ENCODE results near the gene TRIO.

TRIO gene

DNA sequence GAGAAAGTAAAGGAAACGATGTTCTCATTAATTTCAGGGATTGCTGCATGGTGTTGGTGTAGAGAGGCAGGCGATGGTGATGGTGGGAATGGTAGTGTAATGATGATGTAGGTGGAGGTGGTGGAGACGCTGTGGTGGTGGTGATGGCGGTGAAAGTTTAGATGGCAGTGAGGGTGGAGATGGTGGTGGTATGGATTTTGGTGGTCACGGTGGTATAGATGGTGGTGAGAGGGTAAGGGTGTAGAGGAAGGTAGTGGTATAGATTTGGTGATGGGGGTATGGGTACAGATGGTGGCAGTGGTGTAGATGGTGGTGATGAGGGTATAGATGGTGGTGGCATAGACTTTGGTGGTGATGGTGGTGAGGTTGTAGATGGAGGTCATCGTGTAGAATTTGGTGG, 259.3 kb downstream of the TRIO start:
- no peak for ATAC-seq

DNA sequence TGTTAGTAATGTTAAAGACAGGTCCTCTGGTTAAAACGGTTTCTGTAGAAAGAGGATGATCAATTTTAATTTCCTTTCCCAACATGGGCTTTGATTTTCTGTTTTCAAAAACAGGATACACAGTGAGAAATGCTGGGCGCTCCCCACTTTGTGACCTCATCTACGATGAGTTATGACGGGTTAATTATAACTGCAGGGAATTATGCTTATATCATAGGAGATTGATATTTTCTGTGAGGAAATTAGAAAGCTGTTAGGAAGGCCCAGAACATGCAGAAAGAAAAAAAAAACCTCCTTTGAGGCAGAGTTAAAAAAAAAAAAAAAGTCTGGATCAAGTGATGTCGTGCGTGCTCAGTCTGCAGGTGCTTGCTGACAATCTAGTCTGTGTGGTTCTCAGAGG, 261.6 kb downstream of the TRIO start:
- no peak for ATAC-seq

DNA sequence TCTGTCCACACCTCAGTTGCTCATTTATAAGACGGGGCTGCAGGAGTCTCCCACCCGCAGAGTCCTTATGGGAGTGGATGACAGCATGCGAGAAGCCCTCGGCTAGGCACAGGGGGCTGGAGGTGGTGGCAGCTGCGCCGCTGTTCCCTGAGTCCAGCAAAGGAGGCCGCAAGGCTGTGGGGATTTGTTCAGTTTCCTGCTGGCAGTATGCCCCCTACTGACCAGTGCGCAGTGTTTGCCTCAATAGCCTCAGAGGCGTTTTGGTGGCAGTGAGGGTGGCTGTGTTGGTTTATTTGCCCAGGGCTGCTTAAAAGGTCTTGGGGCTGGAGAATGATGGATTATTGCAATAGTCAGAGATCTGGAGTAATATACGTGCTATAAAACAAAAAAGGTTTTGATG, 262.1 kb downstream of the TRIO start:
- ATAC-seq, result no peak

DNA sequence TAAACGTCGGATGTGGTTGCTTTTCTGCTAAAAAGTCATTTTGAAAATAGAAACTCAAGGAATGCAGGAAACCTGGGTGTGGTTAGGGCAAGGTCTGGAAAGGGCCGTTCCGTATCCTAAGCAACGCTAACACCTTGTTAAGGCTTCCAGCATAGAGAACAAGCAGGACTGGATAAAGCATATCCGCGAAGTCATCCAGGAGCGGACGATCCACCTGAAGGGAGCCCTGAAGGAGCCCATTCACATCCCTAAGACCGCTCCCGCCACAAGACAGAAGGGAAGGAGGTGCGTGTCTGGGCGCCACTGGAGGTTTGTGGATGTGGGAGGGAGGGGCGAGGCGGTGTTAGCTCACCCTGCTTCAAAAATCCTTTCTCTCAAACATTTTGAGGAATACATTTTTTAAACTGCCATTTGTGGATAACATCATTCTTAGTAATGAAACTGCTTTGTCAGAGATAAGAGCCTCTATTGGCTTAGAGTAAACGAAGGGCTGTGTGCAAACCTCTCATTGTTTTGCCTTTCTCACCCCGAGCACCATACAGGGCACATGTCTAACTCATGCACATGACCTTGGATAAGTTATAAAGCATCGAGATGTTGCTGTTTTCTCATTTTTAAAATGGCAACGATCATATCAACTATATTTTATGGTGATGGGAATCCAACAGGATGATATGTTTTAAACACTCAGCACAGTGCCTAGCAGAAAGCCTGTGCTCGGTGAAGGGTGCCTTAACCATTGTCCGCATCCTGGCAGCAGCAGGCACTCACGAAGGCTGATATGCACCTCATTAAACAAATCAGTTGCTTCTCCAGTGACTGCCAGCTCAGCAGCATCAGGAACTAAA, 262.8 kb downstream of the TRIO start:
- no peak for ATAC-seq

DNA sequence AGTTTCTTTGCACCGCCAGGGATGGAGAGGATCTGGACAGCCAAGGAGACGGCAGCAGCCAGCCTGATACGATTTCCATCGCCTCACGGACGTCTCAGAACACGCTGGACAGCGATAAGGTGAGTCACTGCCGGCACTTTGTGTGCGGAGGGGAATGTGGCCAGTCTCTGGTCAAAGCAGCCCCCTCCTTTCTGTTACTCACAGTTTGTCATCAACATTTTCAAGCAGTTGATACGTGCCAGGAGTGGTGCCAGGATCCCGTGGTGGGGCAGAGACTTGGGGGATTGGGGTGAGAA, 263.4 kb downstream of the TRIO start:
- no peak for ATAC-seq

DNA sequence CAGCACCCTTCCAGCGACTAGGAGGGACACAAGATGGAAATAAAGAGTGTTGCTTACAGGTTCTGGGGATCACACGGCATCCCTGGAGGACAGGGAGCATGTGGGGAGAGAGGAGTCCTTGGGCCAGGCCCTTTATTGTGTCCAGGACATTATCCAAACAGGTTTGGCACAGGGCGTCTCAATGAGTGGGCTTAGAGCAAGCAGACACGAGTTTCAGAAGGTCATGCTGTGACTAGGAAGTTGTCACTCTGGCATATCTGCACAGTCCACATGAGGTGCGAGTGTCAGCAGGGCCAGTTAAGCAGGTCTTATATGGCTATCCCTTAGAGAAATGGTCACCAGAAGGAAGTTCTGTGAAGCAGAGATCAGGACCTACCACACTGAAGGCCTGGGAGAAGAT, 263.9 kb downstream of the TRIO start:
- no peak for ATAC-seq

DNA sequence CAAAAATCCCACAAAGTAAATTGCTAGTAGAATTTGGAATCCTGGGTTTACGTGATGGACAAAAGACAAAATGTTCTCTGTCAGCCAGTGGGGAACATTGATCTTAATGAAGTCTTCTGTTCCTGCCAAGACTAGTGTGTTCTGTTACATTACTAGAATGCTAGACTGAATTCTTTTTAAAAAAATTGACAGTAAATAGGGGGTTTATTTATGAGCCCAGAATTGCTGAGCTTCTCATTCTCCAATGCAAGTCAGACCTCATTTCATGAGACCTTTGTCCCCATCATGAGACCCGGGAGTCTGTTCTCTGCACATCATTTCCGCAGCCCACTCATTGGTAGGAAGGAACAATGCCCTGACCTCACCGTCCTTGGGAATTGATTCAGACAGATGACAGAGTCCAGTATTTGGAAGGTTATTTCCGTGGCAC, 264.6 kb downstream of the TRIO start:
- no peak for ATAC-seq

DNA sequence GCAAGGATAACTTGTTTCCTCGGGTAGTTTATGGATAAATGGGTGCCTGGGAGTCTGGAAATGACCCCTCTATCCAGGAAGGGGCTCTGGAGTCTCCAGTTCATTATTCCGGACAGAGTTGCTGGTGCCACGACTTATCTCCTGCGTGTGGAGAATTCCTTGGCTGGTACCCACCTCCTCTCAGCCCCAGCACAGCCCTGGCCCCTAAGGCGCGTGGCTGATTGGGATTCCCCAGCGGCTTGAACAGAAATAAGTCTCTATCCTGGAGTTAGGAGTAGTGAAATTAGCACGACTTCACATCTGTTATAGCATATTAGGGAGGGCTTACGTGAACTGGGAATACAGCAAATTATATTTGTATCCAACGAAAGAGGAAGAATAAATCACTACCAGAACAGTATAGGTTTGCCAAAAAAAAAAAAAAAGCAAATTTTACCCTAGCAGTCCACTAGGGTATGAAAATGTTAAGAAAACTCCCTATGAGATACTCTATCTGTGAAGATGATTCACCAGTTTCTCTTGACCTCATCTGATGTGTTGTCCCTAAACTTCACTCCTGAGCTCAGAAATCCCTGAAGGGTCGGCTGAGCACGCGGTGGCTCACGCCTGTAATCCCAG, 265.9 kb downstream of the TRIO start:
- ATAC-seq, result no peak

DNA sequence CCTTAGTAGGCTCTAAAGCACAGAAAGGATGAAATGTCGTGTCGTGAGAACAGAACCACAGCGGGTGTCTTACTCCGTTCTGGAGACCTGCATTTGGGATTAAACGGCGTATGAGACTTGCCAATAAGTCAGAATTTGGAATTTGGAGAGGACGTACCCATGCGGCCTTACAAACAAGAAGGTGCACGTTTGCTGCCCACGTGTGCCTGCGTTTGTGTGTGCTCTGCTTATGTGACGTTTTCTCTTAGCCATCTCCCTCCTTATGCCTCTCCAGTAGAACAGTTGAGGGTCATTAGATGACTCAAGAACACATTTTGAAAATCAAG, 266.9 kb downstream of the TRIO start:
- ATAC-seq, result no peak

DNA sequence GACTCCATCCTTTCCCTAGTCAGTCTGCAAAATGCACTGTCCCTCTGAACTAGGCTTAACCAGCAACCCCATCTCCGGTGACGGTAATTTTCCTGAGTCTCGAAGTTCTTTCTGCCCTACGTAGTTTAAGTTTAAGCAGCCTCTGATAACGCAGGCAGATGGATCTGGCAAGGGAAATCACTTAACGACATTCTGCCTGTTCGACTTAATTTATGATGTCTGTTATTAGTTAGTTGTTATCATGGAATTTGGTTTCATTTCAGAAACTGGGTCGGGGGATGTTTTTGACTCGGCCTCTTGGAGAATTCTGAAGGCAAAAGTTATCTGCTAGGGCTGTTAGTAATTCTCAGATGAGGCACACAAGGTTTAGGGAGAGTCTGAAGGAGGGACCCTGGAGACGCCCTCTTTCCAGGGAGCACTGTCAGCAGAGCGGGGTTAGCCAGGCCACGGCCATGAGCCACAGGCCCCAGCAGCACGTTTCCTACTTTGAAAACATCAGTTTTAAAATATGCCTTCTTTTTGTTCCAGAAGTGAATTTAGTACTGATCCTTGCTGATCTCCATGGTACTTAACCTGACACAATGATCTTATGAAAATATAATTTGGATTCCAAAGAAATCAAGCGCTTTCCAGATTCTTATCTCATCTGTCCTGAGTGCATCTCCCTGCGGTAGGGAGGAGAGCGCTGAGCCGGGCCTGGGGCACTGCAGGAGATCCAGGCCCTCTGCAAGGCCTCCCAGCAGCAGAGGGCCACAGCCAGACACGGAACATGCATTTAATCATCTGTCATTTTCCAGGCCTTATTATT, 267.5 kb downstream of the TRIO start:
- no peak for ATAC-seq

DNA sequence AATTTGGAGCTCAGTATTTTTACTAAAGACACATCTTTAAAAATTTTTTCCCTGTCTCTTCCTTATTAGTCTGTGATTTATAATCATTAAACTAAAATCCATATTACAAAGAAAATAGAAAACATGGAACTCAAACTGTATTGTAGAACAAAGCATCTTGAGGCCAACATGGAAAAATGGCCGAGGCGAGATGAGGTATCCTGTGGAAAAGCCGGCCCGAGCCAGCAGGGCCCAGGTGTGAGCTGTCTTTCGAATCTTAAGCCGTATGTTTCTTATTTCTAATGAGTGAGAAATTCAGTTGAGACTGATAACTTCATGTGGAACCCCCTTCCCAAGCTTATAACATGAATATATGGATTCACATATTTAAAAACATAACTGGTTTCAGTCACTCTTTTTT, 268.1 kb downstream of the TRIO start:
- ATAC-seq, result no peak

DNA sequence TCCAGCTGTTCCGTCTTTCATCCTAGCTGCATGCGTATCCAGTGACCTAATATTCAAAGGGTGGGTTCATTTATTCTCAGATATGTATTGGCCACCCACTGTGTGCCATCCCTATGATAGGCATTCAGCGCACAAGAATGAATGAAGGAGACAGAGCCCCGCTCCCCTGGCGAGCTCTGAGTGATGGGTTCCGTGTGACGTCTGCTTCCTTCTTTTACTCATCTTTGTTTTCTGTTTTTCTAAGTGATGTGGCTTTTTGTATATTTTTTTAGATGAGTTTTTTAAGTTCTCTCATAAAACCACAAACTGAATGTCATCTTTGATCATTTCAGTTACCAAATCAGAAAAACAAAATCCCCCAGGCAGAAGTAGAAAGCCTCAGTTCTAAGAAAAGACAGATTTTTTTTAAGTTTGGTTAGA, 270.2 kb downstream of the TRIO start:
- peak; percentile 38 to 52 for ATAC-seq

DNA sequence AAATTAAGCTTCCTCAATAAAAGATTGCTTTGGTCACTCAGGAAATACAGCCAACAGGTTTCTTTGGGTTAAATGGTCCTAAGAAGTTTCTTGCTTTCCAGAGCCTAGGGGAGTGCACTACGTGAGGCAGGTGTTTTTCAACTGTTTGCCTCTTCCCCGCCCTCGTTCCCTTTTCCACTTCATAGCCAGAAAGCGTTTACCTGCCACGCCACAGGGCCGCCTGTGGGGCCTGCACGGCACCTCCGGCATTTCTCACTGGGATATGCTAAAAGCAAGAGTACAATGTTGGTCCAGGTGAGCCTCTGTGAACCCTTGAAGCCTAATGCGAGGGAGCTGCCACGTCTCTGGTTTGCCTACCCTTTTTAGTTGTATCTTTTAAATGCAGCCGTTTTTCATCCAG, 270.9 kb downstream of the TRIO start:
- ATAC-seq, result no peak

DNA sequence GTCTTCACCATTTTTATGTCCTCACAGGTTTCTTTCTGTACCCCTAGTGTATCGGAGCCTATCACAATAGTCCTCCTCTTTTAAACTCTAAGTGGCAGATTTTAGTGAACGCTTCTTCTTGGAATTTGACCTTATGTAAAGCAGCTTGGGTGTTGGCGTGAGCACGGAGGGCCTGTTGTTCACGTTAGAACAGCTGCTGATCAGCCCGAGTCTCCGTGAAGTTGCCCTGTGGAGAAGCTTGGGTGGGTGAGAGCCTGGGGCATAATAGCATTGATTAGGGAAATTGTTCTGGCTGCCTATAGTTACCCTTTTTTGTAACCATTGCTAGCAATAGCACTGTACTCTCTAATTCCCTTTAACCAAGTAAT, 271.5 kb downstream of the TRIO start:
- ATAC-seq, result no peak

DNA sequence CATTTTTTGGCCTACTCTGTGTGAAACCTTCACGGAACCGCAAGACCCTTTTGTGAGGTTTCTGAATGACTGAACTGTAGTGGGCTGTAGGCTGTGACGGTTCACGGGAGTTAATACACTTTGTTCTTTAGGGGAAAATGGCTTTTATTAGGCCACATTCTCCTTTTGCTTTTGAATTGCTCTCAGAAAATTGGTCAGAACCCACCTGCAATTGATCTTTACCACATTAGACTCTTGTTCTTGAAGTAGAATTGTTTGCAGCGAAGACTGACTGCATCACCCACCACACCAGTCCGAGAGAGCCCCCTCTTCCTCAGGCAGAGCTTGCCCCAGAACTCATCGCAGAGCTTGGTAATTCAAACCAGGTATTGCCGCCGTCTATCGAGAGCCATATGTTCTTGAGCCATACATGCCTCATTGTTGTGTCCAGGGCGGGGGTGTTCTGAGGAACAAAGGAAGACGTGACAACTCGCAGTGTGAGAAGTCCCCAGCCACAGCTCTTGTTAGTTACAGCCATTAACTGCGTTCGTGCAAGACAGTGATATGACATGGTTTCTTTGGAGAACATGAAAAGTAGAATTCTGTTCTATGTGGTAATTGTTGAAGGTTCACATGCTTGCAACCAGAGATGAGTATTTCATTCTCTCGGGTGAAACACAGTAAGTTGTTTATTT, 272.0 kb downstream of the TRIO start:
- ATAC-seq, result peak; percentile 65 to 67

DNA sequence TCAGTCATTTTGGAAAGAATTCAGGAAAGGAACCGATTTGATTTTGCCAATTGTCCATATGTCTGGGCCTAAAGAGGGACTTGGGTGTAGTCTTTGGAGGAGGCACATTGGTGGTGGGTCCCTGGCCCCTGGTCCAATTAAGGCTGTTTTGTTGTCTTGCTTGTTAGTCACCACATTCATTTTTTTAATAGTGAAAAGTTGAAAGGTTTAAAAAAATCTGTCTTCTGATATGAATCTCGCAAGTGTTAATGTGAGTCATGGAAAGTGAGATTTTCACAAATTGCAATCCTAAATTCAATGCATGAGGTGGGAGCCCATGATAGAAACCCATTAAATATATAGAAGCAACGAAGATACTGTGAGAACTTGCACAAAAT, 272.5 kb downstream of the TRIO start:
- peak; percentile 40 to 42 for ATAC-seq

DNA sequence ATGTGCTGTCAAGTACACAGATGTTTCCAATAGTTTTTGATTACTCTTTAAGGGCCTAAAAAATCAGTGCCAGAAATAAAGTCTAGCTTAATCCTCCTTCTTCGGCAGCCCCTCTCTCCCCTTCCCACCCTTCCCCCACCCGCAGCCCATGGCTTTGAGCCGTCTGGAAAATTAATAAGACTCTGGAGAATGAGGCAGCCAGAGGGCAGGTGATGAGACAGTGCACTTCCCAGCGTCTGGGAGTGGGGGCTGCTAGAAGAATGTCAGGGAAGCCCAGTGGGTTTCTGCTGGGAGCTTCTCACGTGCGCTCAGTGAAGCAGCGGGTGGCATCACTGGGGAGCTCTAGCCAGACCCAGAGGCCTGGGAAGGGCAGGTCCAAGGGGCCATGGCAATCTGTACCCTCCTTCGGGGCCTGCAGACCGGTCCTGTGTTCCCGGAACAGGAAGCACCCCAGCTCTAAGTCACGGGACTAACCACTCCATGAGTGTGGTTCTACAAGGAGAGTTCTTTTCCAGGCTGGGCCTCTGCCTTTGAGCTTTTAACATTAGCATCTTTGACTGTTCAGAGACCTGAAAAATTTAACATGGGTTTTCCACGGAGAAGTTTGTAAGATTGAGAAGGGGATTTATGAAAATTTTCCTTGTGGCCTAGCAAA, 273.6 kb downstream of the TRIO start:
- no peak for ATAC-seq

DNA sequence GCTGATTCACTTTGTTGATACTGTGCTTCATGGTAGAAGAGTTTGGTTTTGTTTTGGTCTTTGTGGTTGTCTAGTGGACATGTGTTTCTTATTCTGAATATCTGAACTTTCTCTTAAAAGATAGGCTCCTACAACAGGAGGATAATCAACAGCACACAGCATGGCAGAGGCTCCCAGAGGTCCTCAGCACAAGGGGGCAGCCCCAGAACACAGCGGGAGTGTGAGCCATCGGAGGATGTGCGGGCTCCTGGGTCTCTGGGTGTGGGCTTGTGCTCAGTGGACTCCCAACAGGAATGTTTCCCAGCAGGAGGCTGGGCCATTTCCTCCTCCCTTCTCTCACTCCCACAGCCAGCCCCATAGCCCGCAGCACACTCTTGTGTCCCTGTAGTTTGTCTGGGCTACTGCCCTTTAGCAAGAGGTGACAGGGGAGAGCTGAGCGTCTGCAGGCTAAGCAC, 274.2 kb downstream of the TRIO start:
- no peak for ATAC-seq

DNA sequence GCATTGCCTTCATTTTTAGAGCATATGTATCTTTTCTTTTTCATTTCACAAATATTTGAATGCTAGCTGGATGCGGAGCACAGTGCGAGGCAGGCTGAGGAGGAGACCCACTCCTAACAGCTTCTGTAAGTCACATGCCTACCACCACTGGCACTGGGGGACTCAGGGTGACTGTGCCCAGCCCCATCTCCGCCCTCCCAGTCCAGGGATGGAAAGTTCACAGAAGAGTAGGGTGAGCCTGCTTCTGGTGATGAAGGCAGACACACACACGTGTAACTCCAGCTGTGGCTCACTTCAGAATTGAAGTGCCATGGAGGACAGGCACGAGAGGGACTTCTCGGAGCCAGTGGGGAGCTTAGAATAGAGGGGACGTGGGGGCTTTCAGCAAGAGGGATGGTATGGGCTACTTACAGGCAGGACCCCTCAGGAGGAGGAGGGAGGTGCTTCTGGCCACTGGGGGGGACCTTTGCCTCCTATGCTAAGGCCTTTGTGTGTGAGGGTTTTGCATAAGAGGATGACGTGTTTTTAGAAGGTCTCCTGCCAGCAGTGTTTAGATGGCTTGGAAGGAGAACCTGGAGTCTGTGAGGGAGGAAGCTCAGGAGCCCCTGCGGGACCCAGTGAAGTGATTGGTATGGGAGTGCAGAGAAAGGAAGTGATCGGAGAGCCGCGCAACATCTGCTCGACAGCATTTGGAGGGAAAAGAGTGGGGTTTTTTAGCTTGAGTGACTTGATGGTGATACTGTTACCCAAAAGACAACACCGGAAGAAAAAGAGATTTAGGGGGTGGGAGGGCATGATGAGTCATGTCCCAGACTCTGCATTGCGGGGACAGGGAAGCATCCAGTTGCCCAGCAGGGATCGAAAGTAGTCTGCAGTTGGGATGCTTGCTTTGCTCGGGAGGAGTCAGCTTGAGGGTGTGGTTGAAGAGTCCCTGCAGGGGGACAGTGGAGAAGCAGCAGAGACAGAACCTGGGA, 274.9 kb downstream of the TRIO start:
- ATAC-seq, result no peak

DNA sequence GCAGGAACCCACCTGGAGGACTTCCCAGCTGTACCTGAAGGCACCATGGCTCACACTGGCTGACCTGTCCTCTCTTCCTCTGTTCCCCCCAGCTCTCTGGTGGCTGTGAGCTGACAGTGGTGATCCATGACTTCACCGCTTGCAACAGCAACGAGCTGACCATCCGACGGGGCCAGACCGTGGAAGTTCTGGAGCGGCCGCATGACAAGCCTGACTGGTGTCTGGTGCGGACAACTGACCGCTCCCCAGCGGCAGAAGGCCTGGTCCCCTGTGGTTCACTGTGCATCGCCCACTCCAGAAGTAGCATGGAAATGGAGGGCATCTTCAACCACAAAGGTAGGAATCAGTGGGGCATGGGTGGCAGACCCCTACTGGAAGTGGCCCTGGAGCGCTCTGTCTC, 276.5 kb downstream of the TRIO start:
- no peak for ATAC-seq

DNA sequence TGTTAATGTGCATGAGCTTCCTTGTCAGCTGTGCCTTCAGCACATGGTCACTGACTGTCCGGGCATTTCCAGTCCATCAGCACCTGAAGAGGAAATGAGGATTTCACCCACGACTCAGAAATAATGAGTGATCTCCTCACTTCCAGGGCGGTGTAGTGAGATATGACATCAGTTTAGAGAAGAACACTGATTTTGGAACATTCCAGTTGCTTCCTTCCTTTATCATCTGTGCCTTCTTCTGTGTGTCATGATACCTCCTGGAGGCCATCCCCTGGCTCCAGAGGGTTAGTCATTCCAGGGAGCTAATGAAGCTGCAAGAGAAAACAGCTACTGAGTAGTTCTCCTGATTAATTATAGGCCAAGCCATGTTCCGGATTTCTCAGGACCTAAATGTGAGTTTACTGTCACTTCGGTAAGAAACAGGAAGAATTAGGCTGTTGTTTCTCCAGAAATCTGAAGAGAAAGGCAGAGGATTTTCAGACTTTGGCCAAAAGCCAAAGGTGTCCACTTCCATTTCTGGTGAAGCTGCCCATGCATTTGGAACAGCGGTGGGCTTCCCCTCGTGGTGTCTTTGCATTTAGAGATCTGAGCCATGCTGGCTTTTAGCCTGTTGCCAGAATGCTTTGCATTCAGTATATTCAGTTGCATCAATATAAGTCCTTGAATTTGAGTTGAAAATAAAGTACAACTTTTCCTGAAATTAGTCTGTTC, 277.1 kb downstream of the TRIO start:
- no peak for ATAC-seq

Measured in activated CD4-positive, CD25-positive, alpha-beta regulatory T cell treated with anti-CD3 and anti-CD28 coated beads, Interleukin-2, amount 50 U/mL, for 24 hours (primary cell).